ENCODE data around the gene GCG. TPM values are rescaled to one million over a fixed set of nuclear protein-coding genes. Genes with fewer than 3 reads are reported as not detected.
A peak's percentile ranks its signal among the peaks of the same experiment; 100 is the strongest.

Gene GCG
- total RNA-seq = not detected in 2 replicates

DNA sequence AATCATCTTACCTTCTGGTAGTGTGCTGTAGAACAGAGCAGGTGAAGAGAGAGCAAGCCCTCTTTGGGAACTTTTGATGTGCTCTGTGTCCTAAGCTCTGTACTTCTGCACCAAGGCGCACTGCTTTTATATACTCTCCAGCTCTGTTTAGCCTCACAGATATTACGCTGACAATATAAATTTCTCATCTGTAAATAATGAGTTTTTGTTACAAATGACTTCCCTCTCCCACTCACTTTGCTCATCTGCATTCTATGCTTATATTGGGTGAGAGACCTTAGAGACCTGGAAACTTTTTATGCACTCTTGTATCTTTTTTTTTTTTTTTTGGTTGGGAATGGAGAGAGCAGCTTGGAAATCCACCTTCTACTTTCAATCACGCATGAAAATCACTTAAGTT, at the start of gene GCG:
Gene GCG (minus strand): TSS at position 101 of the 400 bp plus-strand sequence. CDS start 3,069 bp downstream, outside the sequence.
- DNase-seq (ENCODE audit: low read depth) (no peak), FAIRE-seq (no peak)
- no peaks in the 10 kb centered on the region for H3K36me3 ChIP-seq (ENCODE audit: control insufficient read depth, insufficient read depth, low read length)
- no peak within 1 kb of the TSS for H3K4me3 ChIP-seq (ENCODE audit: low read depth, low read length)
- no peaks in the 10 kb centered on the region for H3K27me3 ChIP-seq (ENCODE audit: control insufficient read depth, insufficient read depth, low read length)
- TF ChIP-seq, protein P1, sequence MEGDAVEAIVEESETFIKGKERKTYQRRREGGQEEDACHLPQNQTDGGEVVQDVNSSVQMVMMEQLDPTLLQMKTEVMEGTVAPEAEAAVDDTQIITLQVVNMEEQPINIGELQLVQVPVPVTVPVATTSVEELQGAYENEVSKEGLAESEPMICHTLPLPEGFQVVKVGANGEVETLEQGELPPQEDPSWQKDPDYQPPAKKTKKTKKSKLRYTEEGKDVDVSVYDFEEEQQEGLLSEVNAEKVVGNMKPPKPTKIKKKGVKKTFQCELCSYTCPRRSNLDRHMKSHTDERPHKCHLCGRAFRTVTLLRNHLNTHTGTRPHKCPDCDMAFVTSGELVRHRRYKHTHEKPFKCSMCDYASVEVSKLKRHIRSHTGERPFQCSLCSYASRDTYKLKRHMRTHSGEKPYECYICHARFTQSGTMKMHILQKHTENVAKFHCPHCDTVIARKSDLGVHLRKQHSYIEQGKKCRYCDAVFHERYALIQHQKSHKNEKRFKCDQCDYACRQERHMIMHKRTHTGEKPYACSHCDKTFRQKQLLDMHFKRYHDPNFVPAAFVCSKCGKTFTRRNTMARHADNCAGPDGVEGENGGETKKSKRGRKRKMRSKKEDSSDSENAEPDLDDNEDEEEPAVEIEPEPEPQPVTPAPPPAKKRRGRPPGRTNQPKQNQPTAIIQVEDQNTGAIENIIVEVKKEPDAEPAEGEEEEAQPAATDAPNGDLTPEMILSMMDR (IDR thresholded peaks at IDR 0.05; ENCODE audit: insufficient read depth, low read length, severe bottlenecking) = no peak

DNA sequence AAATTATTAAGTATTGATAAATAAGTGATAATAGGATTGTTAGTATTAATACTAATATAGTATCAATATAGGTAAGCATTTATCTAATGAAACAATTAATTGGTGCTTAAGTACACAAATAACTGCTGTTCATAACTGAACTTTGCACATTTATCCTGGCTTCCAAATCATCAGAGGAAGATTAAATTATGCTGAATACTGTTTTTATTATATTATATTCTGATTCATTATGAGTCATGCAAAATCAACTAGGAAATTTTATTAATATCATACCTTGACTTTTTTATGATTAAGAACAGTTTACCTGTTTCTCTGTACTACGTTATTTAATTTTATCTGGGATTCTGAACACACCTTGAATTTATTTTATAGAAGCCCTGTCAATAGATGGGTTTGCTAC, 48.6 kb upstream of the GCG start:
- Histone ChIP-seq H3K4me3 (ENCODE audit: low read depth, low read length) (no peak overlapping the region), H3K36me3 (ENCODE audit: control insufficient read depth, insufficient read depth, low read length) (no peaks in the 10 kb centered on the region), H3K27me3 (ENCODE audit: control insufficient read depth, insufficient read depth, low read length) (no peaks in the 10 kb centered on the region)
- TF ChIP-seq, protein P1 (IDR thresholded peaks at IDR 0.05; ENCODE audit: insufficient read depth, low read length, severe bottlenecking) = no peak
- DNase-seq (ENCODE audit: low read depth) (peak; percentile 10), FAIRE-seq (no peak)

DNA sequence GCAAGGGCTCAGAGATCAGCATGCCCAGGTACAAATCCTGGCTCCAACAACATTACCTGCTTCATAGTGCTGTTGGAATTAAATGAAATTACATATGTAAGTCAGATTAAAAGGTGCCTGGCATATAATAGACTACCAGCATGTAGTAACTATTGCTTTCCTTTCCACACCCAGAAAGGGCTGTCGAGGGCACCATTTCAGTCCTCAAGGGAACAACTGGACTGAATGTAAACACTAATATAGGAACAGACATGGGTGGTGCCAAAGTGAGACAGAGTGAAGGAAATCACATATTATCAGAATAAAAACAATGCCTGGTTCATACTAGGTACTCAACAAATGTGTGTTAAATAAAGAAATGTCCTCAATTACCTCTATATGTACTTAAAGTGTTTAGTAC, 47.9 kb upstream of the GCG start:
- H3K36me3 ChIP-seq (ENCODE audit: control insufficient read depth, insufficient read depth, low read length) = no peaks in the 10 kb centered on the region

DNA sequence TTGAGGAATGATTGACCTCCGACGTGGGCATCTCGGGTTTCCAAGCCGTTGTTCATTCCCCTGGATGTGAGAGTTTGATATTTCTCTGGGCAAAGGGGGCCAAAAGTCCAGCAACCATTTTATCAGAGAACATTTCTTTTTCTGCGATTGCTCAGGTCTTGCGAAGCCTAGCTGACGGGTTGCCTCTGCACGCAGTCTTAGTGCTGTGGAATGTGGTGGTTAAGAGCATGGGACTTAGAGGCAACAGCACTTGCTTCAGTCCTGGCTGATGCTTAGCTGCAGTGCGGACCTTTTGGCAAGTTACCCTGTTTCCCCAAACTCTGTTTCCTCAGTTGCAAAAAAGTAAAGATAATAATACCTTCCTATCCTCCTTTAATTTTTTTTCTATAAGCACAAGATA, 46.2 kb upstream of the GCG start:
- H3K36me3 ChIP-seq (ENCODE audit: control insufficient read depth, insufficient read depth, low read length) = no peaks in the 10 kb centered on the region
- TF ChIP-seq, protein P1 (IDR thresholded peaks at IDR 0.05; ENCODE audit: insufficient read depth, low read length, severe bottlenecking) = no peak
- FAIRE-seq (no peak), DNase-seq (ENCODE audit: low read depth) (no peak)
- no peaks in the 10 kb centered on the region for H3K27me3 ChIP-seq (ENCODE audit: control insufficient read depth, insufficient read depth, low read length)
- no peak overlapping the region for H3K4me3 ChIP-seq (ENCODE audit: low read depth, low read length)

More for the DNA sequence above, 47.9 kb upstream of the GCG start:
- FAIRE-seq (no peak), DNase-seq (ENCODE audit: low read depth) (no peak)
- H3K27me3 ChIP-seq (ENCODE audit: control insufficient read depth, insufficient read depth, low read length) = no peaks in the 10 kb centered on the region
- no peak overlapping the region for H3K4me3 ChIP-seq (ENCODE audit: low read depth, low read length)
- TF ChIP-seq, protein P1 (IDR thresholded peaks at IDR 0.05; ENCODE audit: insufficient read depth, low read length, severe bottlenecking) = no peak

DNA sequence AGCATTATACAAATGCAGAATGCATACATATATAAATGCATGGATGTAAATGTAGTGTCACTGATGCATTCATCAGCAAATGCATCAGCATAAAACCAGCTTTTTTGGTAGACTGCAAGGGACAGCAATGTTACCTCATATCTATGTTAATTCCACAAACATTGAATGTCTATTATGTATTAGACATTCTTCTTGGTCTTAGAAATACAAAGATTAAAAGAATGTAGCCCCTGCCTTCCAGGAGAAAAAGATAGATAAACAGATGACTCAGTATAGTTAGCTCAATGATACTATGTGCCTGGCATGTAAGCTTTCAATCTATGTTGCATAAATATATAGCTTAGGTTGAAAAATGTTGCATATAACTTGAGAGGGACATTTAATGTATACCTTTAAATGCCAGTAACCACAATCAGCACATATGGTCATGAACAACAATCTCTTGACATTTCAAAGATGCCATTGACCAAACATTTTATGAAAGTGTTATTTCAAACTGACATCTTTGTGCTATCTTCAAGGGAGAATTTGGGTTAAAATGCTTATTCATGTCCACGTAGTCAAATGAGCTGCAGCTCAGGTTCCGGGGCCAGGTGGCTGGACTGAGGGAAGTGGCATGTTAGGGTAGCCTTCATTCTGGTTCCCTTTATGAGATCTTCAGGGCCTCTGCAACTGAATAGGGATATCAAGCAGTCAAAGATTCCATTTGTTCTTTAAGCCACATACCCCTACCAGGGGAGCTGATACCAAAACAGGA, 45.2 kb upstream of the GCG start:
- no peaks in the 10 kb centered on the region for H3K36me3 ChIP-seq (ENCODE audit: control insufficient read depth, insufficient read depth, low read length)
- DNase-seq (ENCODE audit: low read depth) (peak; percentile 65), FAIRE-seq (no peak)
- peaks cover 2% of the 10 kb centered on the region for H3K27me3 ChIP-seq (ENCODE audit: control insufficient read depth, insufficient read depth, low read length)
- H3K4me3 ChIP-seq (ENCODE audit: low read depth, low read length) = no peak overlapping the region
- TF ChIP-seq, protein P1 (IDR thresholded peaks at IDR 0.05; ENCODE audit: insufficient read depth, low read length, severe bottlenecking) = no peak

DNA sequence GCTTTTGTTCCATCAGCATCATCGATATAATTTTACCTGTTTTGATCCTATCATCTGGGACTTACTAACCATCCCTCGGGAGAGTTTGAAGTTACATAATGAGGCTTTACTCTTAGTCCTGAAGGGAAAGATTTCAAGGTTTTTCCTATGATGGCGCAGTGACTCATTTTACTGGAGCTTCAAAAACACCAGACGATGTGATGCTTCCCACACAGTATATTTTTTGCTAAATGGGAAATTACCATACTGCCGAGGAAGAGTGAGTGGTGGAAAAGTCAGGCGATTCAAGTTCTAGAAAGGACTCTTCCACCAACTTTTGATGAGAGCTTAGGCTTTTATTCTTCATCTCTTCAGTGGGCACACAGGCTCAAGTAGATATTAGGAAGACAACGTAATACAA, 44.6 kb upstream of the GCG start:
- Histone ChIP-seq H3K27me3 (ENCODE audit: control insufficient read depth, insufficient read depth, low read length) (peaks cover 2% of the 10 kb centered on the region), H3K4me3 (ENCODE audit: low read depth, low read length) (no peak overlapping the region), H3K36me3 (ENCODE audit: control insufficient read depth, insufficient read depth, low read length) (no peaks in the 10 kb centered on the region)
- DNase-seq (ENCODE audit: low read depth) (peak; percentile 64), FAIRE-seq (no peak)
- TF ChIP-seq, protein P1 (IDR thresholded peaks at IDR 0.05; ENCODE audit: insufficient read depth, low read length, severe bottlenecking) = no peak

Measured in bronchial epithelial cell (primary cell).